DND-41 (cell line): ENCODE data around the gene IGSF11.

Experiments used
- ATAC-seq: fragments of 200-7000 bp; cut with Tn5 transposase; 3 replicates; pipeline ENCODE4 v1.9.1; 2021; ENCODE audit warnings: low read depth; ENCODE audit not compliant: insufficient read depth
- DNase-seq: peaks from one replicate; pipeline ENCODE4 v3.0.0-alpha.2; 2020
- H2AFZ ChIP-seq: 2 replicates; pipeline ENCODE4 v1.6.0; 2012; ENCODE audit warnings: low read depth, low read length
- H3K27ac ChIP-seq: 2 replicates; pipeline ENCODE4 v1.5.1; 2012; ENCODE audit warnings: low read length, inconsistent platforms
- H3K27me3 ChIP-seq: fragments of 200-600 bp; sonication (generic); 2 replicates; pipeline ENCODE4 v1.6.0; 2012; ENCODE audit warnings: low read length, mild to moderate bottlenecking, inconsistent platforms; ENCODE audit not compliant: insufficient read depth, poor library complexity
- H3K36me3 ChIP-seq: 2 replicates; pipeline ENCODE4 v1.5.1; 2012; ENCODE audit warnings: low read length, inconsistent platforms; ENCODE audit not compliant: insufficient read depth
- H3K4me1 ChIP-seq: 2 replicates; pipeline ENCODE4 v1.5.1; 2012; ENCODE audit warnings: mild to moderate bottlenecking, low read length; ENCODE audit not compliant: insufficient read depth
- H3K4me2 ChIP-seq: 2 replicates; pipeline ENCODE4 v1.6.0; 2012; ENCODE audit warnings: mild to moderate bottlenecking, moderate library complexity, low read length, inconsistent platforms; ENCODE audit not compliant: insufficient read depth
- H3K4me3 ChIP-seq, 2 experiments: fragments of 200-600 bp in 1 of 2; shearing (Covaris generic) in 1 of 2; 2 replicates each; pipeline ENCODE4 v1.5.1; 2012 to 2016; ENCODE audit warnings: inconsistent platforms in 2 of 2, low read length in 2 of 2, mild to moderate bottlenecking in 2 of 2, low read depth in 1 of 2, moderate library complexity in 1 of 2
- H3K79me2 ChIP-seq: 2 replicates; pipeline ENCODE4 v1.6.0; 2012; ENCODE audit warnings: low read length, inconsistent platforms; ENCODE audit not compliant: insufficient read depth
- H3K9ac ChIP-seq: 2 replicates; pipeline ENCODE4 v1.6.0; 2012; ENCODE audit warnings: low read depth, mild to moderate bottlenecking, inconsistent platforms, low read length, moderate library complexity
- H3K9me3 ChIP-seq: 2 replicates; pipeline ENCODE4 v1.5.1; 2012; ENCODE audit warnings: low read length, moderate library complexity, mild to moderate bottlenecking, inconsistent platforms; ENCODE audit not compliant: insufficient read depth, severe bottlenecking
- H4K20me1 ChIP-seq: 2 replicates; pipeline ENCODE4 v1.6.0; 2012; ENCODE audit warnings: low read length; ENCODE audit not compliant: insufficient read depth
- CTCF ChIP-seq: IDR thresholded peaks from 2 replicates; pipeline ENCODE4 v1.5.1; 2012; ENCODE audit warnings: borderline replicate concordance, low read length, moderate library complexity, mild to moderate bottlenecking; ENCODE audit not compliant: poor library complexity, severe bottlenecking; ENCODE audit errors: extremely low read depth
- EZH2 ChIP-seq: IDR thresholded peaks from 3 replicates; pipeline ENCODE4 v1.6.1; 2012; ENCODE audit warnings: borderline replicate concordance, low read depth, mild to moderate bottlenecking, moderate library complexity, low read length, inconsistent platforms; ENCODE audit not compliant: severe bottlenecking

Gene IGSF11

GRCh38 chr3:118942671-118943070, 92.0 kb downstream of the IGSF11 start:
- Histone ChIP-seq H3K4me2 (no peak overlapping the region), H3K9me3 (no peaks in the 10 kb centered on the region), H3K4me3 (no peak overlapping the region), H3K27ac (no peak overlapping the region), H4K20me1 (no peaks in the 10 kb centered on the region), H3K79me2 (no peaks in the 10 kb centered on the region), H3K9ac (no peak overlapping the region), H3K27me3 (no peaks in the 10 kb centered on the region), H2AFZ (no peak overlapping the region), H3K36me3 (no peaks in the 10 kb centered on the region), H3K4me1 (no peaks in the 10 kb centered on the region)
- TF ChIP-seq EZH2 (no peak), CTCF (no peak)
- no peak for DNase-seq
- ATAC-seq, result no peak

- H3K4me3 ChIP-seq, result no peak overlapping the region
- no peaks in the 10 kb centered on the region for H3K27me3 ChIP-seq
- no peak overlapping the region for H2AFZ ChIP-seq
- no peaks in the 10 kb centered on the region for H3K4me1 ChIP-seq
- H3K27ac ChIP-seq, result no peak overlapping the region
- H3K79me2 ChIP-seq, result no peaks in the 10 kb centered on the region
- H4K20me1 ChIP-seq, result no peaks in the 10 kb centered on the region
- TF ChIP-seq CTCF (no peak), EZH2 (no peak)
- no peaks in the 10 kb centered on the region for H3K9me3 ChIP-seq
- no peaks in the 10 kb centered on the region for H3K36me3 ChIP-seq
- H3K9ac ChIP-seq, result no peak overlapping the region
- no peak overlapping the region for H3K4me2 ChIP-seq
- no peak for DNase-seq
- no peak for ATAC-seq
Observed at GRCh38 chr3:118942195-118942594, 92.5 kb downstream of the IGSF11 start.

GRCh38 chr3:118941236-118941635, 93.4 kb downstream of the IGSF11 start:
- Histone ChIP-seq H2AFZ (no peak overlapping the region), H3K4me3 (no peak overlapping the region), H3K4me2 (no peak overlapping the region), H3K79me2 (no peaks in the 10 kb centered on the region), H3K27me3 (no peaks in the 10 kb centered on the region), H3K9me3 (no peaks in the 10 kb centered on the region), H4K20me1 (no peaks in the 10 kb centered on the region), H3K27ac (no peak overlapping the region), H3K4me1 (no peaks in the 10 kb centered on the region), H3K9ac (no peak overlapping the region), H3K36me3 (no peaks in the 10 kb centered on the region)
- DNase-seq, result no peak
- no peak for ATAC-seq
- TF ChIP-seq CTCF (no peak), EZH2 (no peak)
